ENCODE measurements around the gene BEAN1.

GRCh38 chr16:66502020-66502913 is 75.2 kb downstream of the BEAN1 start:
- TF ChIP-seq, protein P1, sequence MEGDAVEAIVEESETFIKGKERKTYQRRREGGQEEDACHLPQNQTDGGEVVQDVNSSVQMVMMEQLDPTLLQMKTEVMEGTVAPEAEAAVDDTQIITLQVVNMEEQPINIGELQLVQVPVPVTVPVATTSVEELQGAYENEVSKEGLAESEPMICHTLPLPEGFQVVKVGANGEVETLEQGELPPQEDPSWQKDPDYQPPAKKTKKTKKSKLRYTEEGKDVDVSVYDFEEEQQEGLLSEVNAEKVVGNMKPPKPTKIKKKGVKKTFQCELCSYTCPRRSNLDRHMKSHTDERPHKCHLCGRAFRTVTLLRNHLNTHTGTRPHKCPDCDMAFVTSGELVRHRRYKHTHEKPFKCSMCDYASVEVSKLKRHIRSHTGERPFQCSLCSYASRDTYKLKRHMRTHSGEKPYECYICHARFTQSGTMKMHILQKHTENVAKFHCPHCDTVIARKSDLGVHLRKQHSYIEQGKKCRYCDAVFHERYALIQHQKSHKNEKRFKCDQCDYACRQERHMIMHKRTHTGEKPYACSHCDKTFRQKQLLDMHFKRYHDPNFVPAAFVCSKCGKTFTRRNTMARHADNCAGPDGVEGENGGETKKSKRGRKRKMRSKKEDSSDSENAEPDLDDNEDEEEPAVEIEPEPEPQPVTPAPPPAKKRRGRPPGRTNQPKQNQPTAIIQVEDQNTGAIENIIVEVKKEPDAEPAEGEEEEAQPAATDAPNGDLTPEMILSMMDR (IDR thresholded peaks at IDR 0.05) = no peak
- TF ChIP-seq POLR2A (IDR thresholded peaks at IDR 0.05) (no peak), POLR2AphosphoS5 (IDR thresholded peaks at IDR 0.05) (no peak), EP300 (IDR thresholded peaks at IDR 0.05; ENCODE audit: low read depth) (no peak)

All from transverse colon (tissue), 4 donors.